Suprapubic skin (tissue), 4 donors: ENCODE results near the gene PSMF1. TPM values are rescaled to one million over a fixed set of nuclear protein-coding genes. Genes with fewer than 3 reads are reported as not detected.

Experiments used
- DNase-seq, 2 donors: peaks; one replicate each; pipeline ENCODE4 v3.0.0-alpha.2; 2019; ENCODE audit warnings: low spot score in 2 of 2
- H3K27ac ChIP-seq: fragments of 200-600 bp; sonication (generic); one replicate; pipeline ENCODE4 v1.5.1; 2019
- H3K27me3 ChIP-seq: fragments of 200-600 bp; sonication (generic); one replicate; pipeline ENCODE4 v1.5.1; 2019
- H3K36me3 ChIP-seq: fragments of 200-600 bp; sonication (generic); one replicate; pipeline ENCODE4 v1.5.1; 2019
- H3K4me1 ChIP-seq: fragments of 200-600 bp; sonication (generic); one replicate; pipeline ENCODE4 v1.5.1; 2019
- H3K4me3 ChIP-seq: fragments of 200-600 bp; sonication (generic); one replicate; pipeline ENCODE4 v1.5.1; 2019; ENCODE audit warnings: mild to moderate bottlenecking
- H3K9me3 ChIP-seq: fragments of 200-600 bp; sonication (generic); one replicate; pipeline ENCODE4 v1.5.1; 2019
- EP300 ChIP-seq: sonication (generic); formaldehyde crosslinking; IDR thresholded peaks from one replicate; pipeline ENCODE4 v1.6.1; 2017; ENCODE audit warnings: antibody characterized with exemption
- POLR2A ChIP-seq, 2 donors: fragments of 450-650 bp; IDR thresholded peaks; one replicate each; pipeline ENCODE4 v1.6.1; 2017; ENCODE audit warnings: antibody characterized with exemption in 2 of 2, mild to moderate bottlenecking in 2 of 2, moderate library complexity in 2 of 2
- POLR2AphosphoS5 ChIP-seq, 3 donors: sonication (generic); formaldehyde crosslinking; IDR thresholded peaks; one replicate each; pipeline ENCODE4 v1.6.1; 2017; ENCODE audit warnings: antibody characterized with exemption in 3 of 3
- WGBS: methylation state at CpG from one replicate; pipeline ENCODE4 v1.1.5; 2018; 5-methylcytosine and 5-hydroxymethylcytosine counted together
- total RNA-seq, 4 donors: library from RNA; depleted of rRNA; stranded (reverse); fragments of >200 nt; gene quantifications; one replicate each; pipeline ENCODE4 v1.1.0, GENCODE V29; 2016
- TF ChIP-seq, protein P1 (sequence below), 2 donors: fragments of 200-600 bp in 1 of 2; fragments of 450-650 bp in 1 of 2; sonication (generic) in 1 of 2; IDR thresholded peaks; one replicate each; pipeline ENCODE4 v1.5.1; 2016 to 2019; ENCODE audit warnings: antibody characterized with exemption in 2 of 2, mild to moderate bottlenecking in 1 of 2, moderate library complexity in 1 of 2

The PSMF1 gene
- total RNA-seq, 4 donors from 2014 or later, result 106 to 186 (median 142) TPM

DNA sequence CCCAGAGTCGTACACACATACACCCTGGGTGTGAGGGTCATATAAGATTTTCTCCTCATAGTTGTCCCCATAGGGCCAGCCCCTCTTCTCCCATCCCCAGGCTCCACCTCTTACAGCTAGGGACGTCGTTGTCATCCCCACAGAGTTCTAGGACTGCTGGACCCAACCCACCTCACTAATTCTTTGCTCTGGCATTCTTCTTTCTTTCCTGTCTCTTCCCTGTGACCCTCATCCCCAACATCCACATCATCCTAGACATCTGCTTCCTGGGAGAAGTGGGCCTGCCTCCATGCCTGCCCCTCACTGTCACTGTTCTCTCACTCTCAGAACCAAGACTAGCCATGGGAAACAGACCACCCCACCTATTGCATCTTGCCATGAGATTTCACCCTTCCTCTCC, 1.1 kb downstream of the PSMF1 start:
- 16% methylated on average over 3 of the region's 3 CpGs for WGBS
- no peak for DNase-seq
- Histone ChIP-seq H3K9me3 (no peaks in the 10 kb centered on the region), H3K4me1 (peaks cover 56% of the 10 kb centered on the region), H3K27me3 (no peaks in the 10 kb centered on the region), H3K4me3 (peak overlapping the region; percentile 93), H3K27ac (peak overlapping the region; percentile 89), H3K36me3 (no peaks in the 10 kb centered on the region)
- TF ChIP-seq EP300 (no peak), POLR2AphosphoS5 (IDR thresholded peaks at IDR 0.05) (no peak), POLR2A (IDR thresholded peaks at IDR 0.05) (no peak)
- TF ChIP-seq, protein P1, sequence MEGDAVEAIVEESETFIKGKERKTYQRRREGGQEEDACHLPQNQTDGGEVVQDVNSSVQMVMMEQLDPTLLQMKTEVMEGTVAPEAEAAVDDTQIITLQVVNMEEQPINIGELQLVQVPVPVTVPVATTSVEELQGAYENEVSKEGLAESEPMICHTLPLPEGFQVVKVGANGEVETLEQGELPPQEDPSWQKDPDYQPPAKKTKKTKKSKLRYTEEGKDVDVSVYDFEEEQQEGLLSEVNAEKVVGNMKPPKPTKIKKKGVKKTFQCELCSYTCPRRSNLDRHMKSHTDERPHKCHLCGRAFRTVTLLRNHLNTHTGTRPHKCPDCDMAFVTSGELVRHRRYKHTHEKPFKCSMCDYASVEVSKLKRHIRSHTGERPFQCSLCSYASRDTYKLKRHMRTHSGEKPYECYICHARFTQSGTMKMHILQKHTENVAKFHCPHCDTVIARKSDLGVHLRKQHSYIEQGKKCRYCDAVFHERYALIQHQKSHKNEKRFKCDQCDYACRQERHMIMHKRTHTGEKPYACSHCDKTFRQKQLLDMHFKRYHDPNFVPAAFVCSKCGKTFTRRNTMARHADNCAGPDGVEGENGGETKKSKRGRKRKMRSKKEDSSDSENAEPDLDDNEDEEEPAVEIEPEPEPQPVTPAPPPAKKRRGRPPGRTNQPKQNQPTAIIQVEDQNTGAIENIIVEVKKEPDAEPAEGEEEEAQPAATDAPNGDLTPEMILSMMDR (IDR thresholded peaks at IDR 0.05), result no peak

DNA sequence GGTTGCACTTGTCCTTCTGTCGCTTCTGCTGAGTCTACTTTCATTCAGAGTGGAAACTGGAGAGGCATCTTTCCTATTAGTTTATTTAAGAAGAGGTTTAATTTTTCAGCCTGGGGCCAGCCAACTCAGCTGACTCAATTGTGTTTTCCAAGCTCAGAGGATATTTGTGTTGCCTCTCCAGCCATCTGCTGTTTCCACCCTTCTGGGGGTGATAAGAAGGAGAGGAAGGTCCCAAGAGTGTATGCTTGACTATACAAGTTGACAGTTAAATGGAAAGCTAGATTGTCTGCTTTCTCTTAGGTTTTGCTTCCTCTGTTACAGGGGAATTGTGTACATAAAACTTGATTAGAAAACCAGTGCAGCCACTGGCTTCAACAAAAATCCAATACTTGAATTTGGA, 3.0 kb downstream of the PSMF1 start:
- Histone ChIP-seq H3K27me3 (no peaks in the 10 kb centered on the region), H3K4me3 (no peak overlapping the region), H3K27ac (no peak overlapping the region), H3K36me3 (peaks cover 14% of the 10 kb centered on the region), H3K4me1 (peaks cover 56% of the 10 kb centered on the region), H3K9me3 (no peaks in the 10 kb centered on the region)
- TF ChIP-seq POLR2A (IDR thresholded peaks at IDR 0.05), result no peak
- no peak for TF ChIP-seq POLR2AphosphoS5 (IDR thresholded peaks at IDR 0.05)
- TF ChIP-seq, protein P1 (IDR thresholded peaks at IDR 0.05), result no peak
- no peak for TF ChIP-seq EP300
- DNase-seq, result no peak
- 90% methylated on average over 1 of the region's 1 CpG for WGBS

DNA sequence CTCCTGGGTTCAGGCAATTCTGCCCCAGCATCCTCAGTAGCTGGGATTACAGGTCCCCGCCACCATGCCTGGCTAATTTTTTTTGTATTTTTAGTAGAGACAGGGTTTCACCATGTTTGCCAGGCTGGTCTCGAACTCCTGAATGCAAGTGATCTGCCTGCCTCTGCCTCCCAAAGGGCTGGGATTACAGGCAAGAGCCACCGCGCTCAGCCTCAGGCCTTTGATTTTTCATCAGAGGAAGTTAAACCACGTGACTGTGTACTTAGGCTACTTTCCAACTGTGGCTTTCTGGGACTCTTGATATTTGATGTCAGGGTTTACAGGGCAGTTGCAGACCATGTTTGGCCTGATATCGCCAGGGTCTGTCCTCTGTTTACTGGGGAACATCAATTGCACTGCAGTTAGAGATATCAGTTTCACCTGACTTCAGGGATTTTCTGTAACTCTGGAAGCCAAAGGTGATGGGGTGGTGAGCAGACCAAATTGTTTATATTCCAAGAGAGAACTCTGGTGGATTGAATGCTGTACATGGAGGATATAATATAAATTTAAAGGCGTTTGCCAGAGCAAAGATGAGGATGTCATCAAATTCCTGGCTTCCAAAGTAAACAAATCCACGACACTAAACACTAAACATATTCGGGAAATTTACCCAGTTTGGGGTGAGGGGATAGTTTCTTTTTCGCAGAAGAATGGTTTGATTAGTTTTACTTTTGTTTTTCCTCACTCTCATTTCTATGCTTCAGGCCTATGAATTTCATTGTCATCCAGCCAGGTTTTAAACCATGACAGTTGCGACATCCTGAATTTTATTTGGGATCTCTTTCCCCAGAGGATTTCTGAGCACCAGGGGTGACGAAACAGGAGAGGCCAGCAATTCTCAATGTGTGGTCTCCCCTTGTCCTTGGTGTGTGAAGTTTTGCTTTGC, 4.2 kb downstream of the PSMF1 start:
- no peaks in the 10 kb centered on the region for H3K9me3 ChIP-seq
- no peak for DNase-seq
- no peaks in the 10 kb centered on the region for H3K27me3 ChIP-seq
- no peak for TF ChIP-seq POLR2A (IDR thresholded peaks at IDR 0.05)
- TF ChIP-seq EP300, result no peak
- TF ChIP-seq POLR2AphosphoS5 (IDR thresholded peaks at IDR 0.05), result no peak
- TF ChIP-seq, protein P1 (IDR thresholded peaks at IDR 0.05), result no peak
- H3K4me1 ChIP-seq, result peaks cover 53% of the 10 kb centered on the region
- 42% methylated on average over 12 of the region's 12 CpGs for WGBS
- peak overlapping the region; percentile 4 for H3K4me3 ChIP-seq
- H3K27ac ChIP-seq, result peak overlapping the region; percentile 10
- H3K36me3 ChIP-seq, result peaks cover 26% of the 10 kb centered on the region

- H3K27ac ChIP-seq, result no peak overlapping the region
- DNase-seq, result no peak
- peaks cover 35% of the 10 kb centered on the region for H3K36me3 ChIP-seq
- H3K9me3 ChIP-seq, result no peaks in the 10 kb centered on the region
- no peak overlapping the region for H3K4me3 ChIP-seq
- no peaks in the 10 kb centered on the region for H3K27me3 ChIP-seq
- WGBS, result 86% methylated on average over 3 of the region's 3 CpGs
- H3K4me1 ChIP-seq, result peaks cover 49% of the 10 kb centered on the region
- TF ChIP-seq, protein P1 (IDR thresholded peaks at IDR 0.05), result no peak
These were observed 5.3 kb downstream of the PSMF1 start for GRCh38 chr20:1123666-1124065.

- no peak for TF ChIP-seq POLR2A (IDR thresholded peaks at IDR 0.05)
- TF ChIP-seq, protein P1 (IDR thresholded peaks at IDR 0.05), result no peak
- TF ChIP-seq POLR2AphosphoS5 (IDR thresholded peaks at IDR 0.05), result no peak
- no peak for TF ChIP-seq EP300
- Histone ChIP-seq H3K27me3 (no peaks in the 10 kb centered on the region), H3K4me1 (peaks cover 43% of the 10 kb centered on the region), H3K27ac (no peak overlapping the region), H3K4me3 (no peak overlapping the region), H3K9me3 (no peaks in the 10 kb centered on the region), H3K36me3 (peaks cover 42% of the 10 kb centered on the region)
- no peak for DNase-seq
- WGBS, result 37% methylated on average over 3 of the region's 3 CpGs
These were observed 6.0 kb downstream of the PSMF1 start for GRCh38 chr20:1124421-1124820.
